WERI-Rb-1 (cell line): Measurements from ENCODE around the gene FOXN3.

Experiments
- DNase-seq: peaks from one replicate; pipeline ENCODE4 v3.0.0-alpha.2; 2020
- H3K27ac ChIP-seq: fragments of 250-450 bp; sonication (Bioruptor Pico); 2 replicates; pipeline ENCODE4 v1.5.1; 2020; ENCODE audit warnings: mild to moderate bottlenecking, moderate library complexity
- H3K27me3 ChIP-seq: fragments of 250-450 bp; sonication (Bioruptor Pico); 2 replicates; pipeline ENCODE4 v1.5.1; 2021; ENCODE audit warnings: mild to moderate bottlenecking, low read depth, moderate library complexity; ENCODE audit not compliant: insufficient read depth, severe bottlenecking
- H3K36me3 ChIP-seq: fragments of 250-450 bp; sonication (Bioruptor Pico); 2 replicates; pipeline ENCODE4 v1.5.1; 2020; ENCODE audit warnings: mild to moderate bottlenecking, moderate library complexity
- H3K4me3 ChIP-seq: 2 replicates; pipeline ENCODE4 v1.5.1; 2011; ENCODE audit warnings: low read depth, mild to moderate bottlenecking, control low read depth, low read length
- H3K9me3 ChIP-seq: fragments of 250-450 bp; sonication (Bioruptor Pico); 2 replicates; pipeline ENCODE4 v1.5.1; 2021; ENCODE audit warnings: mild to moderate bottlenecking, moderate library complexity; ENCODE audit not compliant: severe bottlenecking
- TF ChIP-seq, protein P1 (sequence below): IDR thresholded peaks from 2 replicates; pipeline ENCODE4 v1.5.1; 2011; ENCODE audit warnings: low read depth, mild to moderate bottlenecking, control low read depth, inconsistent platforms, low read length

The FOXN3 gene

DNA sequence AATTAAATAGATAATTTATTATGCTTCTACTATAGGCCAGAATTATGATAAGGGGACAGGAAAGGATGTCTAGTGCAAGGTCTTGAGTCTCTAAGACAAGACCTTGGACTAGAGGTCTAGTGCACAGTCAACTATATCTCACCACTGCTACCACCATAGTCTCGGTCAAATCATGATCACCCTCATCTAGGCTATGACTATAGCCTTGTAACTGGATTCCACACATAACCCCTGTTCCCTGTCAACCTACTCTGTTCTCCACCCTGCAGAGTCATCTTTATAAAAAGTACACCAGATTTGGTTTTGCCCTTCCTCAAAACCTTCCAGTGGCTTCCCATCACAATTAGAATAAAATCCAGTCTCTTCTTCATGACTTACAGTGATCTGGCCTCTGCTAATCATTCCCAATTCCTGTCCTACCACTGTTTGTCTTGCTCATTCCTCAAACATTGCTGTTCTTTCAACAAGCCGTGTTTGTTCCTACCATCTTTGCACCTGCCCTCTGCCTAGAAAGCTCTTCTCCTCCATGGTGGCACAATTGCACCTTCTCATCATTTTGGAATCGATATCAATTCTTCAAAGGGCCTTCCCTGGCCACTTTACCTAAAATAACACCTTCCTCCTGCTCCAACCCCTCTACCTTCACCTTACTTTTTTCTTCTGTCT, 169.4 kb downstream of the FOXN3 start:
- no peaks in the 10 kb centered on the region for H3K27me3 ChIP-seq
- H3K27ac ChIP-seq, result no peak overlapping the region
- H3K4me3 ChIP-seq, result no peak overlapping the region
- H3K36me3 ChIP-seq, result no peaks in the 10 kb centered on the region
- TF ChIP-seq, protein P1, sequence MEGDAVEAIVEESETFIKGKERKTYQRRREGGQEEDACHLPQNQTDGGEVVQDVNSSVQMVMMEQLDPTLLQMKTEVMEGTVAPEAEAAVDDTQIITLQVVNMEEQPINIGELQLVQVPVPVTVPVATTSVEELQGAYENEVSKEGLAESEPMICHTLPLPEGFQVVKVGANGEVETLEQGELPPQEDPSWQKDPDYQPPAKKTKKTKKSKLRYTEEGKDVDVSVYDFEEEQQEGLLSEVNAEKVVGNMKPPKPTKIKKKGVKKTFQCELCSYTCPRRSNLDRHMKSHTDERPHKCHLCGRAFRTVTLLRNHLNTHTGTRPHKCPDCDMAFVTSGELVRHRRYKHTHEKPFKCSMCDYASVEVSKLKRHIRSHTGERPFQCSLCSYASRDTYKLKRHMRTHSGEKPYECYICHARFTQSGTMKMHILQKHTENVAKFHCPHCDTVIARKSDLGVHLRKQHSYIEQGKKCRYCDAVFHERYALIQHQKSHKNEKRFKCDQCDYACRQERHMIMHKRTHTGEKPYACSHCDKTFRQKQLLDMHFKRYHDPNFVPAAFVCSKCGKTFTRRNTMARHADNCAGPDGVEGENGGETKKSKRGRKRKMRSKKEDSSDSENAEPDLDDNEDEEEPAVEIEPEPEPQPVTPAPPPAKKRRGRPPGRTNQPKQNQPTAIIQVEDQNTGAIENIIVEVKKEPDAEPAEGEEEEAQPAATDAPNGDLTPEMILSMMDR, result no peak
- DNase-seq, result no peak
- H3K9me3 ChIP-seq, result no peaks in the 10 kb centered on the region

DNA sequence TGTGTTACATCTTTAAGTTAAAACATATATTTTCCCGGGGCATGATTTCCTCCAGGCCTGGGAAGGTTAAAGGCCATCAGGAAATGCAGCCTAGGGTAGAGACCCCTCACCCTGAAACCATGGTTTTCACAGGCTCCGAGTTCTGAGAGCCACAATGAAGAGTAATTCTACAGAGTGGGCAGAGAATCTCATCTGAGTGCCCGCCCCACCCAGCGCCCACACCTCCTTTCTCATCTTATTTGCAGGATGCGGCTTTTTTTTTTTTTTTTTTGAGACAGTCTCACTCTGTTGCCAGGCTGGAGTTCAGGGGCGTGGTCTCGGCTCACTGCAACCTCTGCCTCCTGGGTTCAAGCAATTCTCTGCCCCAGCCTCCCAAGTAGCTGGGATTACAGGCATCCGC, 170.7 kb downstream of the FOXN3 start:
- H3K27ac ChIP-seq, result no peak overlapping the region
- no peaks in the 10 kb centered on the region for H3K36me3 ChIP-seq
- TF ChIP-seq, protein P1, result no peak
- H3K27me3 ChIP-seq, result no peaks in the 10 kb centered on the region
- no peak overlapping the region for H3K4me3 ChIP-seq
- DNase-seq, result no peak
- H3K9me3 ChIP-seq, result no peaks in the 10 kb centered on the region

DNA sequence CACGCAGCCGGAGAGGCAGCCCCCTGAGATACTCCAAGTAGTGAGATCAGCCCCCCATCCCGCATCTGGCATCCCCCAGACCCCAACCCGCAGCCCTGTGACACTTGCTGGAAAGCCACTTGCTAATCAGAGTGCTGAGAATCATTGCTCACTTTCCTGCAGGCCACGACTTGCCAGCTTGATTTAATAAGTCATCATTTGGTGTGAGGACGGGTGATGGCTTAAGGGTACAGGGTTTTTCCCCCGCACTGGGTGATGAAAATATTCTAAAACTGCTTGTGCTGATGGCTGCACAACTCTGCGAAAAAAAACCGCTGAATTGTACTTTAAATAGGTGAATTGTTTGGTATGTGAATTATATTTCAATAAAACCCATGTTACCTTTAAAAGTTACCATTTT, 171.2 kb downstream of the FOXN3 start:
- TF ChIP-seq, protein P1, result no peak

DNA sequence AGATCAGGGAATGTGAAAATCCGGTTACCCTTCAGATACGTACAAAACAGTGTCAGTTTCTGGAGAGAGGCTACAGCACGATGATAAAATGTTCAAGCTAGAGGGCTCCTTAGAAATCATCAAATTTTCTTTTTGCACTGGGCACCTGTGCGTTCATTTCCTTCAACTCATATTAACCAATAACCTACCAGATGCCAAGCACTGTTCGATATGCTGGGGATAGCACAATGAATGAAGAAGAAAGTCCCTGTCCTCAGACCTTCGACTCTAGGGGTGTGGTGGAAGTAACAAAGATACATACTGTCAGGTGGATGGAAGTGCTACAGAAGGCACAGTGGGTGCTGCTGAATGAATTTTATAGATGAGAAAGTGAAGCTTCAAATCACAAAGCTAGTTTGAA, 172.3 kb downstream of the FOXN3 start:
- TF ChIP-seq, protein P1, result no peak
- Histone ChIP-seq H3K36me3 (no peaks in the 10 kb centered on the region), H3K27ac (no peak overlapping the region), H3K27me3 (no peaks in the 10 kb centered on the region), H3K9me3 (no peaks in the 10 kb centered on the region), H3K4me3 (no peak overlapping the region)
- no peak for DNase-seq

More for the DNA sequence above, 171.2 kb downstream of the FOXN3 start:
- DNase-seq, result no peak
- Histone ChIP-seq H3K27me3 (no peaks in the 10 kb centered on the region), H3K9me3 (no peaks in the 10 kb centered on the region), H3K27ac (no peak overlapping the region), H3K36me3 (no peaks in the 10 kb centered on the region), H3K4me3 (no peak overlapping the region)

DNA sequence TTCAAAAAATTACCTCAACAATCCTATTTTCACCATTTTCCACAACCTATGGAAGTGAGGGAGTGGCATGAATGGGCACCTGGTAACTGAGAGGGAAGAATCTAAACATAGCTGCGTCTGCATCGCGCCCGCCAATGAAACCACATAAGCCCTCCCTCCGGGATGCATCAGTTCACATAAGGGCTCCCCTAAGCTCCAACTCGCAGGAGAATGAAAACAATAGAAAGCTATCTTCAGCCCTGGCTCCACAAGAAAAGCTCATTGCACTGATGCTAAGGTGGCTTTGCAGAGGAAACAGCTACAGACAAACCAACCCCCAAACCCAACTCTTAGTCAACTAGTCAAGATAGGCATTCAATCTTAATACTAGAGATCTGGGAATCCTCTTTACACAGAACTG, 173.3 kb downstream of the FOXN3 start:
- no peaks in the 10 kb centered on the region for H3K36me3 ChIP-seq
- no peak for DNase-seq
- TF ChIP-seq, protein P1, result no peak

DNA sequence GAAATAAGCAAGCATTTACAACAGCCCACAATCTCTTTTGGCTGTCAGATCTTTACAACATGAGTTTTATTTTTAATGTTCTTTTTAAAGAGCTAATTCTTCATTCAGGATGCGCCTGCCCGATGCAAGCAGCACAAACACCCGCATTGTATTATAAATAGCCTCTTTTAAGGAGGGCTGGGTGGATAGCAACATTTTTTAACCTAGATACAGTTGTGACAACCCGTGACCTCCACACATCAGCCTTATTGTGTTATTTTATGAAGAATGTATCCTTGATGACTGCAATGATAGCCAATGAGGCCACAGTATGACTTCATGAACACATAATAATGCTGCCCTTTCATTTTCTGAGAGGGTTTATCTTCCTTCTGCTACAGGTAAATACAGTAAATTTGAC, 173.7 kb downstream of the FOXN3 start:
- Histone ChIP-seq H3K27me3 (no peaks in the 10 kb centered on the region), H3K4me3 (no peak overlapping the region), H3K9me3 (no peaks in the 10 kb centered on the region), H3K27ac (no peak overlapping the region), H3K36me3 (no peaks in the 10 kb centered on the region)
- DNase-seq, result no peak
- TF ChIP-seq, protein P1, result no peak

More for the DNA sequence above, 173.3 kb downstream of the FOXN3 start:
- Histone ChIP-seq H3K27me3 (no peaks in the 10 kb centered on the region), H3K9me3 (no peaks in the 10 kb centered on the region), H3K4me3 (no peak overlapping the region), H3K27ac (no peak overlapping the region)
